WI38 (cell line): Measurements from ENCODE around the gene RGPD6.
"Not testable (repeated sequence)": the region's sequence is repeated elsewhere in the genome, so short reads cannot be mapped to it uniquely, and the experiment has no call there.

Experiments
- H3K4me3 ChIP-seq: 2 replicates; pipeline ENCODE4 v1.5.1; 2011; ENCODE audit warnings: low read depth, mild to moderate bottlenecking, control low read depth, low read length

The RGPD6 gene

GRCh38 chr2:110482697-110483096 is 94.3 kb downstream of the RGPD6 start:
- not testable (repeated sequence) for H3K4me3 ChIP-seq

GRCh38 chr2:110481200-110481599 is 95.8 kb downstream of the RGPD6 start:
- H3K4me3 ChIP-seq = not testable (repeated sequence)

- H3K4me3 ChIP-seq = not testable (repeated sequence)
Observed at GRCh38 chr2:110480084-110480483, 96.9 kb downstream of the RGPD6 start.

- H3K4me3 ChIP-seq = not testable (repeated sequence)
Observed at GRCh38 chr2:110477370-110477769, 99.7 kb downstream of the RGPD6 start.

- not testable (repeated sequence) for H3K4me3 ChIP-seq
Observed at GRCh38 chr2:110476952-110477351, 100.1 kb downstream of the RGPD6 start.

- not testable (repeated sequence) for H3K4me3 ChIP-seq
Observed at GRCh38 chr2:110475627-110476359, 101.2 kb downstream of the RGPD6 start.

GRCh38 chr2:110474898-110475297 is 102.1 kb downstream of the RGPD6 start:
- H3K4me3 ChIP-seq = not testable (repeated sequence)

- not testable (repeated sequence) for H3K4me3 ChIP-seq
Observed at GRCh38 chr2:110473059-110473358, 104.0 kb downstream of the RGPD6 start.

GRCh38 chr2:110472171-110473058 is 104.6 kb downstream of the RGPD6 start, which contains the start of gene LIMS4:
TSS of gene LIMS4 (minus strand) at chr2:110472816. CDS start at chr2:110472778, 38 bp downstream.
- H3K4me3 ChIP-seq = not testable (repeated sequence)

GRCh38 chr2:110468921-110469320 is 108.1 kb downstream of the RGPD6 start:
- H3K4me3 ChIP-seq = not testable (repeated sequence)

GRCh38 chr2:110465312-110465711 is 111.7 kb downstream of the RGPD6 start:
- not testable (repeated sequence) for H3K4me3 ChIP-seq
